Embryonic facial prominence (tissue), 1 donor: ENCODE results near the gene APLF.
"Not testable (repeated sequence)": the region's sequence is repeated elsewhere in the genome, so short reads cannot be mapped to it uniquely, and the experiment has no call there.

Source experiments
- DNase-seq: peaks from one replicate; pipeline ENCODE4 v3.0.0-alpha.2; 2016; ENCODE audit errors: extremely low spot score

APLF gene

GRCh38 chr2:68574202-68574791, 106.9 kb downstream of the APLF start:
- no peak for DNase-seq

GRCh38 chr2:68577183-68577582, 109.8 kb downstream of the APLF start:
- no peak for DNase-seq

GRCh38 chr2:68579689-68580088, 112.3 kb downstream of the APLF start:
- no peak for DNase-seq

GRCh38 chr2:68588589-68588988, 121.2 kb downstream of the APLF start:
- no peak for DNase-seq

- no peak for DNase-seq
Observed at GRCh38 chr2:68589963-68590362, 122.6 kb downstream of the APLF start.

- DNase-seq, result no peak
Observed at GRCh38 chr2:68590702-68591101, 123.3 kb downstream of the APLF start.

GRCh38 chr2:68591225-68591624, 123.8 kb downstream of the APLF start:
- no peak for DNase-seq

GRCh38 chr2:68594041-68594440, 126.7 kb downstream of the APLF start:
- no peak for DNase-seq

GRCh38 chr2:68594674-68595492, 127.5 kb downstream of the APLF start:
- no peak for DNase-seq

GRCh38 chr2:68595493-68595785, 128.1 kb downstream of the APLF start:
- DNase-seq, result not testable (repeated sequence)

- not testable (repeated sequence) for DNase-seq
Observed at GRCh38 chr2:68600495-68600894, 133.1 kb downstream of the APLF start.

GRCh38 chr2:68603059-68603458, 135.7 kb downstream of the APLF start:
- no peak for DNase-seq

GRCh38 chr2:68604077-68604476, 136.7 kb downstream of the APLF start:
- no peak for DNase-seq

- no peak for DNase-seq
Observed at GRCh38 chr2:68605939-68606338, 138.6 kb downstream of the APLF start.

- DNase-seq, result no peak
Observed at GRCh38 chr2:68606759-68607158, 139.4 kb downstream of the APLF start.

GRCh38 chr2:68607837-68608236, 140.5 kb downstream of the APLF start:
- DNase-seq, result no peak

GRCh38 chr2:68612765-68613519, 145.6 kb downstream of the APLF start:
- no peak for DNase-seq

- DNase-seq, result no peak
Observed at GRCh38 chr2:68620772-68621171, 153.4 kb downstream of the APLF start.

- no peak for DNase-seq
Observed at GRCh38 chr2:68623820-68624219, 156.4 kb downstream of the APLF start.

GRCh38 chr2:68627615-68628014, 160.2 kb downstream of the APLF start:
- DNase-seq, result no peak
